Activated T-helper 17 cell treated with anti-CD3 and anti-CD28 coated beads, Interleukin-2, amount 50 U/mL, for 72 hours (primary cell): ENCODE data around the gene PRF1. TPM values are rescaled to one million over a fixed set of nuclear protein-coding genes. Genes with fewer than 3 reads are reported as not detected.
A peak's percentile ranks its signal among the peaks of the same experiment; 100 is the strongest.

ENCODE experiments used
- ATAC-seq: fragments of 150-1000 bp; cut with Tn5 transposase; replicated peaks from 2 replicates; pipeline ENCODE4 v1.10.0; 2021; ENCODE audit warnings: mild to moderate bottlenecking, moderate library complexity
- H3K27ac Mint-ChIP-seq: one replicate; pipeline ENCODE4 v1.8.0; 2022; ENCODE audit warnings: mixed read lengths
- H3K27me3 Mint-ChIP-seq: one replicate; pipeline ENCODE4 v1.8.0; 2022; ENCODE audit warnings: mixed read lengths
- H3K36me3 Mint-ChIP-seq: one replicate; pipeline ENCODE4 v1.8.0; 2022; ENCODE audit warnings: low read depth, mild to moderate bottlenecking, mixed read lengths
- H3K4me1 Mint-ChIP-seq: one replicate; pipeline ENCODE4 v1.8.0; 2022; ENCODE audit warnings: mixed read lengths
- H3K4me3 Mint-ChIP-seq: one replicate; pipeline ENCODE4 v1.8.0; 2022; ENCODE audit warnings: mild to moderate bottlenecking, mixed read lengths
- H3K9me3 Mint-ChIP-seq: one replicate; pipeline ENCODE4 v1.8.0; 2022; ENCODE audit warnings: mixed read lengths
- total RNA-seq, 2 donors: library from RNA; stranded (reverse); gene quantifications; one replicate each; pipeline ENCODE4 v1.2.3, GENCODE V29; 2022

The PRF1 gene
- total RNA-seq, 2 donors from 2014 or later = 22.5 to 28.5 TPM

DNA sequence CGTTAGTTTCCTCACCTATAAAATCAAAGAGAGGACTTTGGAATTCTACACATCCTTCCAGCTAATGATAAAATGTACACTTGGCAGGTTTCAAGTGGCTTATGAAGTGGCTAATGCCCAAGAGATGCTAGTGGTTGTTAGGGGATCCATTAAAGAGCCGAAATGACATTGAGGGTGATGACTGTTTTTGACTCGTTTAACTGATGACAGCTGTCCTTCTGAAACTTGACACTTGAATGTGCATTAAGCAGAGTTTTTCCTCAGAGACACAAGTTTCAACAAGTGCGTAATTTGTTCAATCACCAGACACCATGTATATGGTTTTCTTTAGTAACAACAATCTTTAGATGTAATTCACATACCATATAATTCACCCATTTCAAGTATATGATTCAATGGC is 1.6 kb upstream of the PRF1 start:
- ATAC-seq = no peak
- no peaks in the 10 kb centered on the region for H3K9me3 Mint-ChIP-seq
- H3K36me3 Mint-ChIP-seq = peaks cover 9% of the 10 kb centered on the region
- peak overlapping the region; percentile 95 for H3K4me3 Mint-ChIP-seq
- H3K4me1 Mint-ChIP-seq = peaks cover 6% of the 10 kb centered on the region
- no peak overlapping the region for H3K27ac Mint-ChIP-seq
- no peaks in the 10 kb centered on the region for H3K27me3 Mint-ChIP-seq

DNA sequence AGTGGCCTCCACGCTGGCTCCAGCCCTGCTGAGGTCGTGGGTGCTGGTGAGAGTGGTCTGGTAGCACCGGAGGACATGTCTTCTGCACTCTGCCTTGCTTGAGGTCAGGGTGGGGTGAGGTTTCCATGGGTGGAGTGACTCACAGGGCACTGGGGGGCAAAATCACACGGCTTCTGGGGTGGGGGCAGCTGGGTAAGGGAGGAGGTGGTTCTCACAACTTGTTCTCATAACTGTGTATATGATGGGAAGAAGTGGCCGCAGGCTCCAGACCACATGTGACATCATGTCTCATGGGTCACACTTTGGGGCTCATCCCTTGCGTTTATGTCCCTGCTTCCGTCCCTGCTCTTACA is 884 bp upstream of the PRF1 start:
- ATAC-seq = peak; percentile 20
- Mint-ChIP-seq H3K4me3 (peak overlapping the region; percentile 95), H3K36me3 (peaks cover 15% of the 10 kb centered on the region), H3K27me3 (no peaks in the 10 kb centered on the region), H3K9me3 (no peaks in the 10 kb centered on the region), H3K4me1 (peaks cover 6% of the 10 kb centered on the region), H3K27ac (peak overlapping the region; percentile 96)

DNA sequence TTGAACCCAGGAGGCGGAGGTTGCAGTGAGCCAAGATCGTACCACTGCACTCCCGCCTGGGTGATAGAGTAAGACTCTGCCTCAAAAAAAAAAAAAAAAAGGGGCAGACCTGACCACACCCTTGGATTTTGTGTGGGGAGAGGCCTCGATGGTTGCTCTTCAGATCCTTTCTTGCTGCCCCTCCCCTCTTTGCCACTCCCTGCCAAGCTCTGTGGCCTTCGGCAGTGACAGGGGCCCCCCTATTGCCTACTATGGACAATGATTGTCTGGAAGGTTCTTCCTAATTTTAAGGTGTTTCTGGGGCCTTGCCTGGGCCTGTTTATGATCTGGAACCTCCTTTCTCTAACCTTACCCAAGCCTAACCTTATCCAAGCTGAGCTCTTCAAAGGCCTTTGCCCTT is 795 bp downstream of the PRF1 start:
- H3K4me1 Mint-ChIP-seq = peaks cover 6% of the 10 kb centered on the region
- H3K4me3 Mint-ChIP-seq = peak overlapping the region; percentile 95
- no peaks in the 10 kb centered on the region for H3K9me3 Mint-ChIP-seq
- no peak for ATAC-seq
- H3K27me3 Mint-ChIP-seq = no peaks in the 10 kb centered on the region
- peak overlapping the region; percentile 96 for H3K27ac Mint-ChIP-seq
- H3K36me3 Mint-ChIP-seq = peaks cover 32% of the 10 kb centered on the region

DNA sequence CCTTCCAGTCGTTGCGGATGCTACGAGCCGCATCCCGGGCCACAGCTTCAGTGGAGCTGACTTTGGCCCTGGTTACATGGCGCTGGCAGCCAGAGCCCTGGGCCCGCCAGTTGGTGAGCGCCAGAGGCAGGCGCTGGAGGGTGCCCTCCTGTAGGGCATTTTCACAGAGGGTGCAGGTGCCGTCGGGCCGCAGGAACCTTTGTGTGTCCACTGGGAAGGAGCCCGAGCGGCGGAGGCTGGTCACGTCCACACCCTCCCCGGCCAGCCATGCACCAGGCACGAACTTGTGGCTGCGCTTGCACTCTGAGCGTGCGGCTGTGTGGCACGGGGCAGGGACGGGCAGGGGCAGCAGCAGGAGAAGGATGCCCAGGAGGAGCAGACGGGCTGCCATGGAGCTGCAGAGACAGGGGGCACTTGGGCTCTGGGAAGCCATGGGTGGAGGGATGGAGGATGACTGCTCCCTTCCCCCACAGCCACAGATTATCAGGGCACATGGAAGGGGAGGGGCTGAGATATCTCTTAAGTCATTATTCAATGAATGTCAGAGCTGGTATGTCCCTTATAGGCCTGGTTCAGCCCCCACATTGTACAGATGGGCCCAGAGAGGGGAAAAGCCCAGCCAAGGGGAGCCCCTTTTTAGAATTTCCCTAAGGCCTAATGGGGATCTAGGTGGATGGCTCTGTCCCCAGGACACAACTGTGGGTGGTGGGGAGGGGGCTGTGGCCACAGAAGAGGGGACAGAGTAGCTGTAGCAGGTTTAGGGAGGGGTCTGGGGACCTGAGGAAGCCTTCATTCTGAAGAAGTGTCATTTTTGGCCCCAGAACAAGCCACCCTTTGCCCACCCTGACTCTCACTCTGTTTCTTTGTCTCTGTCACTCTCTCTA is 1.8 kb downstream of the PRF1 start:
- Mint-ChIP-seq H3K36me3 (peaks cover 35% of the 10 kb centered on the region), H3K4me3 (peak overlapping the region; percentile 95), H3K27me3 (no peaks in the 10 kb centered on the region), H3K4me1 (peaks cover 6% of the 10 kb centered on the region), H3K9me3 (no peaks in the 10 kb centered on the region), H3K27ac (peak overlapping the region; percentile 96)
- no peak for ATAC-seq

DNA sequence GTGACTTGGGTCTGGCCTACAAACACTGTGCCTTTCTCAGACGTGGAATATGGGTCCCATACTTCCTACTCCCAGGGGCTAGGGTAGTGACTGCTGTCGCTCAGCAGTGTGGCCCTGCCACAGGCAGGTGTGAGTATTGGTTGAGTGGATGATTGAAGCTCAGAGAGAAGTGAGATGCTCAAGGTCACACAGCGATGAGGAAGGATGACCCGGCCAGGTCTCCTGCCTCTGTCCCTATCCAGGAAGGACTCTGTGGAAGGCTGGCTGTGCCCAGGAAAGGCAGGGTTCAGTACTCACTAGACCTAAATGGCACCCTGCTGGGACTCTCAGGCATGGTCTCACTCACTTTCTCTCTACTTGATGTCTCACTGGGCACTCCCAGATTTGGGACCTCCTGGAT is 2.8 kb downstream of the PRF1 start:
- H3K27ac Mint-ChIP-seq = no peak overlapping the region
- H3K4me1 Mint-ChIP-seq = peaks cover 6% of the 10 kb centered on the region
- H3K9me3 Mint-ChIP-seq = no peaks in the 10 kb centered on the region
- ATAC-seq = no peak
- H3K36me3 Mint-ChIP-seq = peaks cover 35% of the 10 kb centered on the region
- H3K4me3 Mint-ChIP-seq = no peak overlapping the region
- H3K27me3 Mint-ChIP-seq = no peaks in the 10 kb centered on the region

DNA sequence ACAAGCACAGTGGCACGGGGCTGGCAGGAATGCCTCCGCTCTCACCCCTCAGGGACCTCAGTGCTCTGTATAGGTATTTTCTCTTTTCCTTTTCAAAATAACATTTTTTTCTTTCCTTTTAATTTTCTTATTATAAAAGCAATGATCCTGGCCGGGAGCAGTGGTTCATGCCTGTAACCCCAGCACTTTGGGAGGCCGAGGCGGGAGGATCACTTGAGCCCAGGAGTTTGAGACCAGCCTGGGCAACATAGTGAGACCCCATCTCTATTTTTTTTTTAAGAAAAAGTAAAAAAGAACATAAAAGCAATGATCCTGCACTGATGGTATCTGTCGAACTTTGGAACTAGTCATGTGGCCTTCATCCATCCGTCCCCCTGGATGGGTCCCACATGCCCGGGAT is 3.2 kb downstream of the PRF1 start:
- Mint-ChIP-seq H3K4me1 (peaks cover 6% of the 10 kb centered on the region), H3K27ac (no peak overlapping the region)

DNA sequence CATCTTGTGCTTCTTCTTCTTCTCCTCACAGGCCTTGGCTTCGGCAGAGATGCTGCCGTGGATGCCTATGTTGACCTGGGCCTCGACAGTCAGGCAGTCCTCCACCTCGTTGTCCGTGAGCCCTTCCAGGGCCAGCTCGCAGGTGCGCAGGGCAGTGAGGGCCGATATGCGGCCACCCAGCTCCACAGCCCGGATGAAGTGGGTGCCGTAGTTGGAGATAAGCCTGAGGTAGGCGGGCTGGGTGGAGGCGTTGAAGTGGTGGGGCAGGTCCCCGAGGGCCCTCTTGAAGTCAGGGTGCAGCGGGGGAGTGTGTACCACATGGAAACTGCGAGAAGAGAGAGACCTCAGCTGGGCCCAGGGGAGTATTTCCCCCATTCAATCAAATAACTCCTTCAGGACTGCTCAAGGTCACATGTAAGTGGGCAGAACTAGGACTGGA is 3.7 kb downstream of the PRF1 start:
- H3K4me3 Mint-ChIP-seq = no peak overlapping the region
- H3K27ac Mint-ChIP-seq = no peak overlapping the region
- ATAC-seq = no peak
- H3K9me3 Mint-ChIP-seq = no peaks in the 10 kb centered on the region
- H3K4me1 Mint-ChIP-seq = peaks cover 6% of the 10 kb centered on the region
- no peaks in the 10 kb centered on the region for H3K27me3 Mint-ChIP-seq
- peaks cover 35% of the 10 kb centered on the region for H3K36me3 Mint-ChIP-seq

More for the DNA sequence above, 3.2 kb downstream of the PRF1 start:
- no peak overlapping the region for H3K4me3 Mint-ChIP-seq
- no peaks in the 10 kb centered on the region for H3K27me3 Mint-ChIP-seq
- peaks cover 35% of the 10 kb centered on the region for H3K36me3 Mint-ChIP-seq
- no peak for ATAC-seq
- H3K9me3 Mint-ChIP-seq = no peaks in the 10 kb centered on the region

DNA sequence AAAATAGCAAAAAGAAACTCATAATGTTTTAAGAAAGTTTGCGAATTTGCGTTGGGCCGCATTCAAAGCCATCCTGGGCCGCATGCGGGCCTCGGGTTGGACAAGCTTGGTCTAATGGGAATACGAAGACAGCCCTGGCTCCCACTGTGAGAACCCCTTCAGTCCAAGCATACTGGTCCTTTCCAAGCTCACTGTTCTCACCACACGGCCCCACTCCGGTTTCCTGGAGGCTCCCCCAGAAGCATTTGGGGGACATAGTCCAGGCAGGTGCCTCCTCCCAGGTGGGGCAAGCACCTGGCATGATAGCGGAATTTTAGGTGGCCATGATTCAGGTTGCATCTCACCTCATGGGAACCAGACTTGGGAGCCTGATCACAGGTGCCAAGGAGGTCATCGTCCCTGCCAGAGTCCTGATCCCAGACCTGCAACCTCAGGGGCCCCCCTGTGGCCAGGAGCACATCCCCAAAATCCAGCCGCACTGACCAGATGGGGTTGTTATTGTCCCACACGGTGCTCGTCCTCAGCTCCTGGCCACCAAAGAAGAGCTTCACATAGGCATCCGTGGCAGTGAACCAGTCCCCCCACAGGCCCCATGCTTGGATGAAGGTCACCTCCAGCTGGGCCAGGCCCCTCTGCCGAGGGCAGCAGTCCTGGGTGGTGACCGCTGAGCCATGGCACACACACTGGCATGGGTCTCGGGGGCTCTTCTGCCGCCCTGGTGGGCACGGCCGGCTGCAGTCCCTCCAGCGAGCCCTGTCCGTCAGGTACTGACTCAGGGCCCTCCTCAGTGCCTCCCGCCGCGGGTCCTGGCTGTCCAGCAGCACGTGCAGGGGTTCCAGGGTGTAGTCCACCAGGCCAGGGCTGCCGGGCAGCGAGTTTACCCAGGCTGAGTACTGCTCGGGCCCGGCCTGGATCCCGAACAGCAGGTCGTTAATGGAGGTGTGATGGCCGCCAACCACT is 4.4 kb downstream of the PRF1 start:
- Mint-ChIP-seq H3K4me3 (no peak overlapping the region), H3K27ac (no peak overlapping the region), H3K36me3 (peaks cover 35% of the 10 kb centered on the region), H3K27me3 (no peaks in the 10 kb centered on the region), H3K4me1 (peaks cover 6% of the 10 kb centered on the region), H3K9me3 (no peaks in the 10 kb centered on the region)
- ATAC-seq = no peak

DNA sequence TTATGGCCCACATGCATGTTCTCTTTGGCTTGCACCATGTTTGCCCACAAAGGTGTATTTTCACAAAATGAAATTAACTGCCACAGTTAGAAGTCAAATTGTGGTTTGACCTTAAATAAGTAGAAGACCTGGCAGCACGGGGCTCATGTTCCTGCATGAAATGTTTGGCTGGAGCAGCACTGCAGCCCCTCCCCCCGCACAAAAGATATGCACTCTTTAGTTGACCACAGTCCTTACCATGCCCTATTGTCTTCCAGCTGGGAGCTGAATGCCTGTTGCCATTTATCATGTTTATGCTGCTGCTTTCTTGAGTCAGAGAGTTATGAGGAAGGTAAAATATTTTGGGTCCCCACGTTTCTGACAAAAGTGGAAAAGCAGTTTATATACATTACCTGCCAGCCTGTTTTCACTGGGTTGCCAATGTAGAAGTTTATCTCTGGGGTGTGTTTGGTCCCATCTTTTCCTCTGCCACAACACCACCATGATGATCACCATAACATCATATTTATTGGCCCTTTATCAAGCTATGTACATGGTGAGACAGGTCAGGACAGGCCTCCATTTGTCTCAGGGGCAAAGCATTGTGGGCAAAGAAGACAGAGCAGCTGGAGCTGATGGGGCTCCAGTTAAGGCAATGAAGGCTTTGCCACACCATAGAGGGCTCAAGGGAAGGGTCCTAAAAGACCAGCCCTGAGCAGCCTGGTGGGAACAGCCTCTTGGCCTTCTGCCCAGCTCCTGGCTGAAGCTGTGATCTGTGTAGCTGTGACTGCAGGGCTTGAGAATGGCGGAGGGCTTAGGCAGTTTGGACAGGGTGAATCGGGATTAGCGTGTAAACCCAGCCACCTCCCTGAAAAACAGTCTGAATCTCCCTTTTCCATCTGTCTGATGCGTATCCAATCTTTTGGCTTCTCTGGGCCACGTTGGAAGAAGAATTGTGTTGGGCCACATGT is 5.4 kb downstream of the PRF1 start:
- no peaks in the 10 kb centered on the region for H3K9me3 Mint-ChIP-seq
- H3K4me1 Mint-ChIP-seq = peaks cover 7% of the 10 kb centered on the region
- no peak overlapping the region for H3K4me3 Mint-ChIP-seq
- no peak overlapping the region for H3K27ac Mint-ChIP-seq
- no peak for ATAC-seq
- H3K36me3 Mint-ChIP-seq = peaks cover 35% of the 10 kb centered on the region
- peaks cover 2% of the 10 kb centered on the region for H3K27me3 Mint-ChIP-seq

DNA sequence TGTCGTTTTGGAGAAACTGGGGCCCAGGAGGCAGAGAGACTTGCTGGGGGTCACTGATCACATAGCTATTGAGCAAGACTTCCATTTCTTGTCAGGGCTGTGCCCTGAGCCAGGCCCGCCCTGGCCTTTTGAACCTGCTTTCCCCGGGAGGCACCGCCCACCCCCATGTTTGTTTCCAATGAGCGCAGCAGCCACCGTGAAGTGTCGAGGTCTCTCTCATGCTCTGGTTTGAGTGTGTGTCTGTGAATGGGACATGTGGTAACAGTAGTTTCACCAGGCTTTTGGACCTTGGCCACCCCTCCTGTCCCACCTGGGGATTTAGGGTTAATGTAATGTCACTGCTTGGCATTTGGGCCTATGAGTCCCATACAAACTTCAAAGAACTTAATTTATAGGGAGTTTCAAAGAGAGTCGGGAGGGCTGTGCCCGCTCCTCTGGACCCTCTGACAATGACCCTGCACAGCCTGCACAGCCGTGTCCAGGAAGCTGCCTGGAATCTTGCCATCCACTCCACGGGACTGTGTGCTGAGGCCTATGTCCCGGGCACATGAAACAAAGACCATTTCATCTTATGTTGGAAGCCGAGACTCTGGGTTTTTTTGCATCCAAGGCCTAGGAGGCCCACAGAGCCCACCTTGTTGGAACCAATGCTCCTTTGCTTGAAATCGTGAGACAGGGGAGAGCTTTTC is 6.3 kb downstream of the PRF1 start:
- peaks cover 3% of the 10 kb centered on the region for H3K27me3 Mint-ChIP-seq
- H3K27ac Mint-ChIP-seq = no peak overlapping the region
- H3K9me3 Mint-ChIP-seq = no peaks in the 10 kb centered on the region
- peaks cover 8% of the 10 kb centered on the region for H3K4me1 Mint-ChIP-seq
- no peak for ATAC-seq
- no peak overlapping the region for H3K4me3 Mint-ChIP-seq
- H3K36me3 Mint-ChIP-seq = peaks cover 35% of the 10 kb centered on the region

DNA sequence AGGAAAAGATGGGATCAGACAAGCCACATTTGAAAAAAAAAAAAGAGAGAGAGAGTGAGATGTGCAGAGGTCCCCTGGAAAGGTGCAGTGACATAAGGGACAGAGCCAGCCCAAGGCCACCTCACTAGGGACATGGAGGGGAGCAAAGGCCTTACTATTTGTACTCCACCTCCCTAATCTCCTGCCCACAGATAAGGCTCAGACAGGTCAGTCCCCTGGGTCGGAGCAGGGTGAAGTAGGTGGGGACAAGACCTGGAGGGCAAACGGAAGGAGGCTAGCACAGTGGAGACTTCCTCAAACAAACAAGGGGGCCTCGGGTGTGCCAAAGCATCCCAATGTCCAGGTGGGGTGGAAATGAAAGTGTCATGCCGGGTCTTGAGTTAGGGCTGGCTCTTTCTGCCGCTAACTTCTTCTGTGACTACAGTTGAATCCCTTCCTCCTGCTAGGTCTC is 7.0 kb downstream of the PRF1 start:
- Mint-ChIP-seq H3K27me3 (peaks cover 7% of the 10 kb centered on the region), H3K4me3 (no peak overlapping the region), H3K36me3 (peaks cover 35% of the 10 kb centered on the region), H3K4me1 (peaks cover 8% of the 10 kb centered on the region), H3K9me3 (no peaks in the 10 kb centered on the region), H3K27ac (peak overlapping the region; percentile 36)
- ATAC-seq = no peak

DNA sequence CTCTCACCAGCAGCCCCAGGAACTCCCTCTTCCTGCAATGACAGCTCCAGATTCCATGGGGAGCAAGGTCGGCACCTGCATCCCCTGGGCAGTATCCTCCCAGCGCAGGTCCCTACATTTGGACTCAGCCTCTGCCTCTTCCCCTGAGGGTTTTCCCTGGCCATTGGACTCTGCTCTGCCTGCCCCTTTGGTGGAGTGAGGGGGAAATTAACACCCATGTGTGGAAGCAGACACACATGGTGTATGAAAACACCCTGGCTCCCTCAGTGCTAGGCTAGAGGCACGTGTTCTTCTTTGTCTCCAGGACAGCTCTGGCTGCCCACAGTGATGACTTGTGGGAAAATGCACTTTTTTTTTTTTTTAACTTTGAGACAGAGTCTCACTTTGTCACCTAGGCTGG is 8.4 kb downstream of the PRF1 start:
- no peaks in the 10 kb centered on the region for H3K9me3 Mint-ChIP-seq
- peak; percentile 35 for ATAC-seq
- H3K4me1 Mint-ChIP-seq = peaks cover 8% of the 10 kb centered on the region
- H3K36me3 Mint-ChIP-seq = peaks cover 27% of the 10 kb centered on the region
- H3K4me3 Mint-ChIP-seq = no peak overlapping the region
- H3K27ac Mint-ChIP-seq = no peak overlapping the region
- H3K27me3 Mint-ChIP-seq = peaks cover 9% of the 10 kb centered on the region

DNA sequence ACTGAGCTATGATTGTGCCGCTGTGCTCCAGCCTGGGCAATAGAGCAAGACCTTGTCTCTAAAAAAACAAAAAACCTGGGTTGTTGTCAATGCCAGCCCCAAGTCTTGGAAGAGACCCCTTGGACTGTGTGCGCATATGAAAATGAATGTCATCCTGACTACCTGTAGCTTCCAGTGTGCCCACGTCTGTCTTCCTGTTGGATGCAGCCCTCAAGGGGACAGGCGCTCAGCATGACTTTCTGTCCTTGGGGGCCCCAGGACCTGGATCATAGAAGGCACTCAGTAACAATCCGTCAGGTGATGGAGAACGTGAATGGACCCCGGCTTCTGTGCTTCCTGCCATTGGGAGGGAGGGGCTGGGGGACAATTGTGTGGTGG is 9.0 kb downstream of the PRF1 start:
- H3K27ac Mint-ChIP-seq = no peak overlapping the region
- no peaks in the 10 kb centered on the region for H3K9me3 Mint-ChIP-seq
- peaks cover 16% of the 10 kb centered on the region for H3K27me3 Mint-ChIP-seq
- peaks cover 8% of the 10 kb centered on the region for H3K4me1 Mint-ChIP-seq
- no peak for ATAC-seq
- peaks cover 21% of the 10 kb centered on the region for H3K36me3 Mint-ChIP-seq
- no peak overlapping the region for H3K4me3 Mint-ChIP-seq
